Panc1 (cell line): ENCODE measurements around the gene RYR3. TPM values are rescaled to one million over a fixed set of nuclear protein-coding genes. Genes with fewer than 3 reads are reported as not detected.
A peak's percentile ranks its signal among the peaks of the same experiment; 100 is the strongest.

Experiments
- ATAC-seq: fragments of 200-7000 bp; cut with Tn5 transposase; 2 replicates; pipeline ENCODE4 v1.9.1; 2020; ENCODE audit warnings: mild to moderate bottlenecking, moderate library complexity
- BruUV-seq: library from RNA; stranded (reverse); fragments of 400-500 nt; replicated peaks from 2 replicates; lab custom pipeline; 2021; lab: Mats Ljungman, UMichigan
- CTCF ChIA-PET: fragments of 300-600 bp; sonication (Branson Sonifier 250); formaldehyde crosslinking; loops from one replicate; lab custom pipeline; 2022; ENCODE audit warnings: antibody characterized with exemption; lab: Charles Lee
- POLR2A ChIA-PET: fragments of 300-600 bp; sonication (Branson Sonifier 250); formaldehyde crosslinking; loops from one replicate; lab custom pipeline; 2022; ENCODE audit warnings: antibody characterized with exemption; lab: Charles Lee
- DNase-seq: peaks from one replicate; pipeline ENCODE4 v3.0.0-alpha.2; 2010; ENCODE audit warnings: low read depth, low spot score
- H3K27ac ChIP-seq: 2 replicates; pipeline ENCODE4 v1.5.1; 2011; ENCODE audit warnings: mild to moderate bottlenecking, low read length, inconsistent platforms
- H3K27me3 ChIP-seq: fragments of 200-500 bp; sonication (Bioruptor generic); 2 replicates; pipeline ENCODE4 v1.6.0; 2014; ENCODE audit warnings: low read length, inconsistent platforms; ENCODE audit not compliant: control insufficient read depth, insufficient read depth
- H3K36me3 ChIP-seq: fragments of 200-500 bp; sonication (Bioruptor generic); 2 replicates; pipeline ENCODE4 v1.5.1; 2014; ENCODE audit warnings: inconsistent platforms, mild to moderate bottlenecking, low read length, moderate library complexity; ENCODE audit not compliant: control insufficient read depth, insufficient read depth
- H3K4me1 ChIP-seq: 2 replicates; pipeline ENCODE4 v1.5.1; 2011; ENCODE audit warnings: inconsistent platforms, mild to moderate bottlenecking, low read length, moderate library complexity; ENCODE audit not compliant: control insufficient read depth, insufficient read depth
- H3K4me3 ChIP-seq, 2 experiments: 2 replicates each; pipeline ENCODE4 v1.5.1; 2011 to 2012; ENCODE audit warnings: low read depth in 2 of 2, low read length in 2 of 2, mild to moderate bottlenecking in 2 of 2, inconsistent platforms in 1 of 2, moderate library complexity in 1 of 2
- H3K9me3 ChIP-seq: fragments of 200-500 bp; sonication (Bioruptor generic); 2 replicates; pipeline ENCODE4 v1.5.1; 2014; ENCODE audit warnings: low read depth, mild to moderate bottlenecking, inconsistent platforms, low read length, moderate library complexity; ENCODE audit not compliant: control insufficient read depth, insufficient read depth
- CTCF ChIP-seq: fragments of 450-650 bp; IDR thresholded peaks from 2 replicates; pipeline ENCODE4 v1.5.1; 2017; ENCODE audit warnings: mild to moderate bottlenecking
- POLR2AphosphoS5 ChIP-seq: IDR thresholded peaks from 2 replicates; pipeline ENCODE4 v1.6.1; 2012; ENCODE audit warnings: mild to moderate bottlenecking, low read depth, low read length, moderate library complexity
- REST ChIP-seq, 2 experiments: IDR thresholded peaks; 2 replicates each; pipeline ENCODE4 v1.6.1; 2011 to 2012; ENCODE audit warnings: low read depth in 2 of 2, control low read depth in 1 of 2, low read length in 1 of 2, mild to moderate bottlenecking in 1 of 2, moderate library complexity in 1 of 2; ENCODE audit not compliant: insufficient read depth in 1 of 2
- SIN3A ChIP-seq: IDR thresholded peaks from 2 replicates; pipeline ENCODE4 v1.6.1; 2012; ENCODE audit warnings: low read depth, mild to moderate bottlenecking, low read length, moderate library complexity, borderline replicate concordance; ENCODE audit not compliant: insufficient read depth
- TCF7L2 ChIP-seq: IDR thresholded peaks from 2 replicates; pipeline ENCODE4 v1.6.1; 2011; ENCODE audit warnings: mild to moderate bottlenecking, low read depth, low read length, inconsistent platforms
- in situ Hi-C: cut with HindIII; loops from 2 replicates; pipeline ENCODE4 v1.10.0; 2016; ENCODE audit warnings: low sequenced_read_pairs, low pct_unique_long_range_greater_than_20kb
- intact Hi-C: fragments of 100-400 bp; cut with micrococcal nuclease; formaldehyde crosslinking; loops from one replicate; pipeline ENCODE4 v1.10.0; 2022; ENCODE audit not compliant: unreplicated experiment
- total RNA-seq: library from RNA; stranded (reverse); gene quantifications from one replicate; pipeline ENCODE4 v1.2.1, GENCODE V29; 2021; ENCODE audit not compliant: unreplicated experiment

Gene RYR3
- total RNA-seq, 1 experiment from 2014 or later = not detected

GRCh38 chr15:33675246-33675645 is 364.5 kb downstream of the RYR3 start:
- H3K36me3 ChIP-seq = no peaks in the 10 kb centered on the region
- no peak overlapping the region for H3K27ac ChIP-seq
- no peaks in the 10 kb centered on the region for H3K4me1 ChIP-seq
- H3K27me3 ChIP-seq = peaks cover 28% of the 10 kb centered on the region
- no peaks in the 10 kb centered on the region for H3K9me3 ChIP-seq
- intact Hi-C loops = no loop called here
- DNase-seq = peak; percentile 13
- BruUV-seq = no TSS peak
- CTCF ChIA-PET = no interaction called here
- H3K4me3 ChIP-seq = no peak overlapping the region
- in situ Hi-C loops = no loop called here
- ATAC-seq = no peak
- POLR2A ChIA-PET = no interaction called here
- TF ChIP-seq CTCF (peak; percentile 54; the same call in 1 of the 2 replicates), TCF7L2 (no peak)

- DNase-seq (no peak), ATAC-seq (no peak)
- BruUV-seq = no TSS peak
- TF ChIP-seq POLR2AphosphoS5 = no peak
- no peak for TF ChIP-seq REST (IDR thresholded peaks at IDR 0.05; ENCODE audit: insufficient read depth in 1 of 2, low read depth in 2 of 2, low read length in 1 of 2)
- TF ChIP-seq CTCF = no peak
- no peak for TF ChIP-seq TCF7L2
- TF ChIP-seq SIN3A = no peak
- Histone ChIP-seq H3K36me3 (no peaks in the 10 kb centered on the region), H3K9me3 (no peaks in the 10 kb centered on the region), H3K27ac (no peak overlapping the region), H3K27me3 (peaks cover 25% of the 10 kb centered on the region), H3K4me1 (no peaks in the 10 kb centered on the region), H3K4me3 (no peak overlapping the region)
- in situ Hi-C loops (no loop called here), intact Hi-C loops (no loop called here)
- ChIA-PET POLR2A (no interaction called here), CTCF (no interaction called here)
Observed at GRCh38 chr15:33677238-33677830, 366.6 kb downstream of the RYR3 start.
